Mammary epithelial cell (primary cell): Measurements from ENCODE around the gene PVALEF.

Source experiments
- EZH2 ChIP-seq: IDR thresholded peaks from 2 replicates; pipeline ENCODE4 v1.6.1; 2012; ENCODE audit warnings: low read length, inconsistent platforms, borderline replicate concordance
- TF ChIP-seq, protein P1 (sequence below), 2 donors: IDR thresholded peaks in 1 of 2; conservative IDR thresholded peaks in 1 of 2; 2 replicates each; pipeline ENCODE4 v1.5.1; 2011 to 2012; ENCODE audit warnings: inconsistent platforms in 2 of 2, low read length in 2 of 2, mild to moderate bottlenecking in 2 of 2, control low read depth in 1 of 2, low read depth in 1 of 2; ENCODE audit not compliant: insufficient read depth in 1 of 2; ENCODE audit errors: extremely low read depth in 1 of 2

DNA sequence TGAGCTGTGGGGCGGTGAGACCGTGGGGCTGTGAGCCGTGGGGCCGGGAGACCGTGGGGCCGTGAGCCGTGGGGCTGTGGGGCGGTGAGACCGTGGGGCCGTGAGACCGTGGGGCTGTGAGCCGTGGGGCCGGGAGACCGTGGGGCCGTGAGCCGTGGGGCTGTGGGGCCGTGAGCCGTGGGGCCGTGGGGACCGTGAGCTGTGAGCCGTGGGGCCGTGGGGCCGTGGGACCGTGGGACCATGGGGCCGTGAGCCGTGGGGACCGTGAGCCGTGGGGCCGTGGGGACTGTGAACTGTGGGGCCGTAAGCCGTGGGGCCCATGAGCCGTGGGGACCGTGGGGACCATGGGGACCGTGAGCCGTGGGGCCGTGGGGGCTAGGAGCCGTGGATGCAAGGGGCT lies 24.6 kb upstream of the PVALEF start:
- TF ChIP-seq, protein P1, sequence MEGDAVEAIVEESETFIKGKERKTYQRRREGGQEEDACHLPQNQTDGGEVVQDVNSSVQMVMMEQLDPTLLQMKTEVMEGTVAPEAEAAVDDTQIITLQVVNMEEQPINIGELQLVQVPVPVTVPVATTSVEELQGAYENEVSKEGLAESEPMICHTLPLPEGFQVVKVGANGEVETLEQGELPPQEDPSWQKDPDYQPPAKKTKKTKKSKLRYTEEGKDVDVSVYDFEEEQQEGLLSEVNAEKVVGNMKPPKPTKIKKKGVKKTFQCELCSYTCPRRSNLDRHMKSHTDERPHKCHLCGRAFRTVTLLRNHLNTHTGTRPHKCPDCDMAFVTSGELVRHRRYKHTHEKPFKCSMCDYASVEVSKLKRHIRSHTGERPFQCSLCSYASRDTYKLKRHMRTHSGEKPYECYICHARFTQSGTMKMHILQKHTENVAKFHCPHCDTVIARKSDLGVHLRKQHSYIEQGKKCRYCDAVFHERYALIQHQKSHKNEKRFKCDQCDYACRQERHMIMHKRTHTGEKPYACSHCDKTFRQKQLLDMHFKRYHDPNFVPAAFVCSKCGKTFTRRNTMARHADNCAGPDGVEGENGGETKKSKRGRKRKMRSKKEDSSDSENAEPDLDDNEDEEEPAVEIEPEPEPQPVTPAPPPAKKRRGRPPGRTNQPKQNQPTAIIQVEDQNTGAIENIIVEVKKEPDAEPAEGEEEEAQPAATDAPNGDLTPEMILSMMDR (conservative IDR thresholded peaks at IDR 0.05 in 1 of 2, IDR thresholded peaks at IDR 0.05 in 1 of 2; ENCODE audit: extremely low read depth in 1 of 2, insufficient read depth in 1 of 2, low read depth in 1 of 2, low read length in 2 of 2): no peak
- TF ChIP-seq EZH2: no peak
